Brain microvascular endothelial cell (primary cell): ENCODE results near the gene ARID3B.
A peak's percentile ranks its signal among the peaks of the same experiment; 100 is the strongest.

Experiments
- DNase-seq: peaks from one replicate; pipeline ENCODE4 v3.0.0-alpha.2; 2020
- H3K27ac ChIP-seq: fragments of 250-450 bp; sonication (Bioruptor Pico); 2 replicates; pipeline ENCODE4 v1.5.1; 2020; ENCODE audit warnings: mild to moderate bottlenecking, moderate library complexity
- H3K27me3 ChIP-seq: fragments of 250-450 bp; sonication (Bioruptor Pico); replicated peaks from 2 replicates; pipeline ENCODE4 v1.5.1; 2020; ENCODE audit warnings: mild to moderate bottlenecking
- H3K36me3 ChIP-seq: fragments of 250-450 bp; sonication (Bioruptor Pico); replicated peaks from 2 replicates; pipeline ENCODE4 v1.5.1; 2020; ENCODE audit warnings: mild to moderate bottlenecking
- H3K4me3 ChIP-seq: 2 replicates; pipeline ENCODE4 v1.5.1; 2011; ENCODE audit warnings: low read depth, mild to moderate bottlenecking, control low read depth, low read length, moderate library complexity
- CTCF ChIP-seq: IDR thresholded peaks from 2 replicates; pipeline ENCODE4 v1.5.1; 2011; ENCODE audit warnings: low read depth, mild to moderate bottlenecking, moderate library complexity, low read length, control low read depth, inconsistent platforms; ENCODE audit errors: missing control alignments
- in situ Hi-C: cut with HindIII; loops from 2 replicates; pipeline ENCODE4 v1.10.0; 2017; ENCODE audit warnings: low sequenced_read_pairs, low pct_ligation_motif_present

Gene ARID3B

GRCh38 chr15:74540161-74540760 lies 759 bp upstream of the ARID3B start:
- Histone ChIP-seq H3K4me3 (peak overlapping the region; percentile 84), H3K36me3 (no peaks in the 10 kb centered on the region), H3K27me3 (no peaks in the 10 kb centered on the region), H3K27ac (peak overlapping the region; percentile 39)
- TF ChIP-seq CTCF = no peak
- DNase-seq = no peak
- in situ Hi-C loops = no loop called here

- no peaks in the 10 kb centered on the region for H3K36me3 ChIP-seq
- H3K27me3 ChIP-seq = no peaks in the 10 kb centered on the region
- in situ Hi-C loops = no loop called here
- TF ChIP-seq CTCF = no peak
- no peak overlapping the region for H3K27ac ChIP-seq
- H3K4me3 ChIP-seq = peak overlapping the region; percentile 80
- DNase-seq = peak; percentile 49
These were observed 610 bp downstream of the ARID3B start for GRCh38 chr15:74541494-74542165.

GRCh38 chr15:74542166-74543042 lies 1.4 kb downstream of the ARID3B start:
- TF ChIP-seq CTCF = no peak
- Histone ChIP-seq H3K36me3 (no peaks in the 10 kb centered on the region), H3K27ac (no peak overlapping the region), H3K27me3 (no peaks in the 10 kb centered on the region), H3K4me3 (no peak overlapping the region)
- in situ Hi-C loops = no loop called here
- no peak for DNase-seq

- H3K27ac ChIP-seq = no peak overlapping the region
- in situ Hi-C loops = no loop called here
- no peak for DNase-seq
- H3K4me3 ChIP-seq = no peak overlapping the region
- no peak for TF ChIP-seq CTCF
- H3K36me3 ChIP-seq = no peaks in the 10 kb centered on the region
- no peaks in the 10 kb centered on the region for H3K27me3 ChIP-seq
These were observed 2.0 kb downstream of the ARID3B start for GRCh38 chr15:74543043-74543422.

- no peak for DNase-seq
- no peaks in the 10 kb centered on the region for H3K36me3 ChIP-seq
- H3K27me3 ChIP-seq = no peaks in the 10 kb centered on the region
- no peak overlapping the region for H3K27ac ChIP-seq
- TF ChIP-seq CTCF = peak; percentile 42
- in situ Hi-C loops = no loop called here
- H3K4me3 ChIP-seq = no peak overlapping the region
These were observed 2.6 kb downstream of the ARID3B start for GRCh38 chr15:74543583-74543982.
